ENCODE data around the gene PRKD1. TPM values are rescaled to one million over a fixed set of nuclear protein-coding genes. Genes with fewer than 3 reads are reported as not detected.

The PRKD1 gene
- total RNA-seq, 2 donors from 2014 or later, result 1.0 to 2.8 TPM

GRCh38 chr14:29674566-29675285 is 252.9 kb downstream of the PRKD1 start:
- no peak overlapping the region for H3K9ac ChIP-seq (ENCODE audit: low read depth in 2 of 2, low read length in 2 of 2)
- intact Hi-C loops (cut with DNase I), result no loop called here
- H3K27ac ChIP-seq, result no peak overlapping the region

DNA sequence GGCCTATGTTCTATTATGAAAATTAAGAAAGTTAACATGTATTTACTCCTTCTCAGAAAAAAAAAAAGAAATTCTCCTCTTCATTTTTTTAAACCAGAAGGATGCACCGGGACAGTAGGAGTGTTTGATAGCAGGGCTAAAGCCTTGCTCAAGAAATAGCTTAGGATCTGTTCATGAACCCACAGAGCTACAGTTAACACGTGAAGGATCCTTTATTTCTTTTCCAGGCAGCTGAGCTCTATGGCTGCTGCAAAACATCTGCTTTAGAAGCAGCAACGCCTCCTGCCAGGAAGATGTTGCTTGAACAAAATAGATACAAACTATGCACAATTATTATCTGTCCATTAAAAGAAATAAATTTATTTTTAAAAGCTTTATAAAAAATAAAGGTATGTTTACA is 254.8 kb downstream of the PRKD1 start:
- H3K27me3 ChIP-seq, result no peaks in the 10 kb centered on the region
- H3K36me3 ChIP-seq, result no peaks in the 10 kb centered on the region
- intact Hi-C loops (cut with DNase I), result no loop called here
- no peaks in the 10 kb centered on the region for H3K9me3 ChIP-seq
- no peak overlapping the region for H3K4me3 ChIP-seq
- TF ChIP-seq, protein P1, sequence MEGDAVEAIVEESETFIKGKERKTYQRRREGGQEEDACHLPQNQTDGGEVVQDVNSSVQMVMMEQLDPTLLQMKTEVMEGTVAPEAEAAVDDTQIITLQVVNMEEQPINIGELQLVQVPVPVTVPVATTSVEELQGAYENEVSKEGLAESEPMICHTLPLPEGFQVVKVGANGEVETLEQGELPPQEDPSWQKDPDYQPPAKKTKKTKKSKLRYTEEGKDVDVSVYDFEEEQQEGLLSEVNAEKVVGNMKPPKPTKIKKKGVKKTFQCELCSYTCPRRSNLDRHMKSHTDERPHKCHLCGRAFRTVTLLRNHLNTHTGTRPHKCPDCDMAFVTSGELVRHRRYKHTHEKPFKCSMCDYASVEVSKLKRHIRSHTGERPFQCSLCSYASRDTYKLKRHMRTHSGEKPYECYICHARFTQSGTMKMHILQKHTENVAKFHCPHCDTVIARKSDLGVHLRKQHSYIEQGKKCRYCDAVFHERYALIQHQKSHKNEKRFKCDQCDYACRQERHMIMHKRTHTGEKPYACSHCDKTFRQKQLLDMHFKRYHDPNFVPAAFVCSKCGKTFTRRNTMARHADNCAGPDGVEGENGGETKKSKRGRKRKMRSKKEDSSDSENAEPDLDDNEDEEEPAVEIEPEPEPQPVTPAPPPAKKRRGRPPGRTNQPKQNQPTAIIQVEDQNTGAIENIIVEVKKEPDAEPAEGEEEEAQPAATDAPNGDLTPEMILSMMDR (IDR thresholded peaks at IDR 0.05), result no peak
- no peaks in the 10 kb centered on the region for H3K4me1 ChIP-seq
- H3K27ac ChIP-seq, result no peak overlapping the region
- no peak for DNase-seq
- no peak overlapping the region for H3K9ac ChIP-seq (ENCODE audit: low read depth in 2 of 2, low read length in 2 of 2)

More at GRCh38 chr14:29674566-29675285, 252.9 kb downstream of the PRKD1 start:
- no peak overlapping the region for H3K4me3 ChIP-seq
- TF ChIP-seq, protein P1 (IDR thresholded peaks at IDR 0.05), result no peak
- no peaks in the 10 kb centered on the region for H3K36me3 ChIP-seq
- H3K4me1 ChIP-seq, result no peaks in the 10 kb centered on the region
- no peak for DNase-seq
- no peaks in the 10 kb centered on the region for H3K9me3 ChIP-seq
- H3K27me3 ChIP-seq, result no peaks in the 10 kb centered on the region

GRCh38 chr14:29671034-29671433 is 256.6 kb downstream of the PRKD1 start:
- H3K9me3 ChIP-seq, result no peaks in the 10 kb centered on the region
- no peaks in the 10 kb centered on the region for H3K36me3 ChIP-seq
- TF ChIP-seq, protein P1 (IDR thresholded peaks at IDR 0.05), result no peak
- no peaks in the 10 kb centered on the region for H3K4me1 ChIP-seq
- H3K4me3 ChIP-seq, result no peak overlapping the region
- no peaks in the 10 kb centered on the region for H3K27me3 ChIP-seq
- H3K9ac ChIP-seq (ENCODE audit: low read depth in 2 of 2, low read length in 2 of 2), result no peak overlapping the region
- H3K27ac ChIP-seq, result no peak overlapping the region
- intact Hi-C loops (cut with DNase I), result no loop called here
- DNase-seq, result no peak

GRCh38 chr14:29668201-29668600 is 259.4 kb downstream of the PRKD1 start:
- TF ChIP-seq, protein P1 (IDR thresholded peaks at IDR 0.05), result no peak
- DNase-seq, result no peak
- Histone ChIP-seq H3K4me3 (no peak overlapping the region), H3K27ac (no peak overlapping the region), H3K9ac (ENCODE audit: low read depth in 2 of 2, low read length in 2 of 2) (no peak overlapping the region), H3K27me3 (no peaks in the 10 kb centered on the region), H3K9me3 (no peaks in the 10 kb centered on the region), H3K4me1 (no peaks in the 10 kb centered on the region), H3K36me3 (no peaks in the 10 kb centered on the region)
- intact Hi-C loops (cut with DNase I), result no loop called here

DNA sequence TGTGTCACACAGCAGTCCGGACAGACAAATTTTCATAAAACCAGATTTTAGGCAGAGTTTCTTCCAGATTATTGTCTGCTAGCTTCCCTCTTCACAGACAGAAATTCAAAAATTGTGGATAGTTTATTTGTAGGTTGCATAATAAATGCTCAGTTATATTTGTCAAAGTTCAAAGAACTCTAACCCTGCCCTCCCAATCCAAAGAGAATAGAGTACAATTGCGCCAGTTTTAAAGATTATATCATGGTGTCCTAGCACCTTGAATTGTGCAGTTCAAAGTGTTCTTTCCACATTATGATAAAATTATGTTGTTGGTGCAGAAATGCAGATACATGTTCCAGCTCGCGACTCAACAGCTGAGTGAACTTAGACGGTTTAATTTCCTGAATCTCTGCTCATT is 263.1 kb downstream of the PRKD1 start:
- no peaks in the 10 kb centered on the region for H3K4me1 ChIP-seq
- DNase-seq, result no peak
- no peak overlapping the region for H3K4me3 ChIP-seq
- H3K9me3 ChIP-seq, result no peaks in the 10 kb centered on the region
- no peaks in the 10 kb centered on the region for H3K27me3 ChIP-seq
- TF ChIP-seq, protein P1 (IDR thresholded peaks at IDR 0.05), result no peak
- no peak overlapping the region for H3K9ac ChIP-seq (ENCODE audit: low read depth in 2 of 2, low read length in 2 of 2)
- H3K27ac ChIP-seq, result no peak overlapping the region
- no peaks in the 10 kb centered on the region for H3K36me3 ChIP-seq
- intact Hi-C loops (cut with DNase I), result no loop called here

All from colonic mucosa (tissue), 4 donors.